Measurements from ENCODE around the gene RAB29.

DNA sequence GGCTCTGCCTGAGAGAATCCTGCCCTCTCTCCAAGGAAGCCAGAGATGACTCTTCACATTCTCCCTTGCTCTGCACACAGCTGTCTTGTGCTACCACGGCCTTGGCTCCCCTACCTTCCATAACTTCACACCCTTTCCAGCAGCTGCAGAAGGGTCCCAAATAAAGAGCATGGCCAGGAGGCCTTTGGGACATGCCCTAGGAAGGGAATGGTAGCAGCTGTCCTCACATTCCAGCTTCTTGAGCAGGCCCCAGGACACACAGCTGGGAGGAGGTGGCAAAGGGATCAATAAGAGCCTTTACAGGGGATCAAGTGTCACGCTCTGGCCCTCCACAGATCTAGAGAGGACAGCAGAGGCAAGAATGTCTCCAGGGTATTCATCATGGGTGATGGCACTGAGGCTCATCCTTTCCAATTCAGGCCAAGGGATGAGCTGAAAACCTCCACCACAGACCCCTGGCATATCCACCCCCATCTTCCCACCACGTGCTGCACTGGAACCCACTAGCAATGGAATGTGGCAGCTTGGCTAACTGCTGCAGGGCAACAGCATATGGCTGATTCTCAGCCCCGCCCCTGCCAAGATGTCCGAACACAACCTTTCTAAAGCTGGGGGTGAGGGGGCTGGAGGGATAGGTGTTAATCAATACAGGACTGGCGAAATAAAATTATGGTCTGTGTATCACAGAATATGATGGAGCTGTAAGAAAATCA lies 17.8 kb upstream of the RAB29 start:
- TF ChIP-seq TAF1 (IDR thresholded peaks at IDR 0.05; ENCODE audit: low read depth) = no peak
- no peak for TF ChIP-seq REST (IDR thresholded peaks at IDR 0.05; ENCODE audit: low read depth)
- TF ChIP-seq CREB1 (IDR thresholded peaks at IDR 0.05; ENCODE audit: low read depth) = no peak
- TF ChIP-seq TCF12 (IDR thresholded peaks at IDR 0.05; ENCODE audit: low read depth) = no peak
- TF ChIP-seq EGR1 (IDR thresholded peaks at IDR 0.05) = no peak
- no peak for TF ChIP-seq EP300 (IDR thresholded peaks at IDR 0.05; ENCODE audit: borderline replicate concordance)
- TF ChIP-seq MAX (IDR thresholded peaks at IDR 0.05) = no peak
- no peak for TF ChIP-seq FOXM1 (IDR thresholded peaks at IDR 0.05; ENCODE audit: borderline replicate concordance, low read depth)
- TF ChIP-seq TEAD4 (IDR thresholded peaks at IDR 0.05) = no peak

All from Ishikawa (cell line).